OCI-LY3 (cell line): ENCODE results near the gene AKNAD1.

Experiments
- H2AFZ ChIP-seq: fragments of 200-600, 300-600 bp; shearing (Covaris generic); 2 replicates; pipeline ENCODE4 v1.6.0; 2014; ENCODE audit warnings: antibody characterized with exemption, low read depth, low read length
- H3K27ac ChIP-seq: fragments of 200-600, 300-600 bp; sonication (generic); 2 replicates; pipeline ENCODE4 v1.5.1; 2014; ENCODE audit warnings: mild to moderate bottlenecking, low read length, moderate library complexity, mixed read lengths
- H3K27me3 ChIP-seq: fragments of 200-600, 300-600 bp; sonication (generic); 2 replicates; pipeline ENCODE4 v1.6.1; 2014; ENCODE audit warnings: low read depth, low read length, mixed read lengths
- H3K36me3 ChIP-seq: fragments of 200-600, 300-600 bp; sonication (generic); replicated peaks from 2 replicates; pipeline ENCODE3; 2014; ENCODE audit warnings: low read depth, low read length, mixed read lengths
- H3K4me1 ChIP-seq: fragments of 300-600, 200-600 bp; sonication (generic); 2 replicates; pipeline ENCODE4 v1.6.1; 2014; ENCODE audit warnings: low read length, mixed read lengths
- H3K4me2 ChIP-seq: fragments of 200-600, 300-600 bp; sonication (generic); 2 replicates; pipeline ENCODE4 v1.6.1; 2014; ENCODE audit warnings: low read length, mixed read lengths
- H3K4me3 ChIP-seq: fragments of 300-600, 200-600 bp; sonication (generic); 2 replicates; pipeline ENCODE4 v1.5.1; 2014; ENCODE audit warnings: antibody characterized with exemption, mild to moderate bottlenecking, low read length, moderate library complexity
- H3K79me2 ChIP-seq: fragments of 300-600, 200-600 bp; shearing (Covaris generic); 2 replicates; pipeline ENCODE4 v1.6.1; 2014; ENCODE audit warnings: mild to moderate bottlenecking, low read length, mixed read lengths
- H3K9ac ChIP-seq: fragments of 300-600, 200-600 bp; shearing (Covaris generic); 2 replicates; pipeline ENCODE4 v1.6.0; 2014; ENCODE audit warnings: mild to moderate bottlenecking, low read length, moderate library complexity
- H3K9me3 ChIP-seq: fragments of 200-600, 300-600 bp; shearing (Covaris generic); 2 replicates; pipeline ENCODE4 v1.6.1; 2014; ENCODE audit warnings: low read length, mixed read lengths; ENCODE audit not compliant: insufficient read depth
- H4K20me1 ChIP-seq: fragments of 200-600, 300-600 bp; sonication (generic); 2 replicates; pipeline ENCODE4 v1.6.1; 2016; ENCODE audit warnings: low read length, mixed read lengths; ENCODE audit not compliant: insufficient read depth
- EZH2phosphoT487 ChIP-seq: fragments of 200-600 bp; shearing (Covaris generic); IDR thresholded peaks from 2 replicates; pipeline ENCODE4 v1.6.1; 2018; ENCODE audit warnings: antibody characterized with exemption, mixed run types, low read depth
- TF ChIP-seq, protein P1 (sequence below): fragments of 200-600, 300-600 bp; sonication (generic); IDR thresholded peaks from 2 replicates; pipeline ENCODE4 v1.5.1; 2014; ENCODE audit warnings: antibody characterized with exemption, low read length, low read depth

AKNAD1 gene

GRCh38 chr1:108819878-108820277 is 37.0 kb downstream of the AKNAD1 start:
- Histone ChIP-seq H3K4me2 (no peak overlapping the region), H3K9me3 (no peaks in the 10 kb centered on the region), H3K27ac (no peak overlapping the region), H4K20me1 (no peaks in the 10 kb centered on the region), H3K27me3 (no peaks in the 10 kb centered on the region), H3K9ac (no peak overlapping the region), H3K4me3 (no peak overlapping the region), H3K4me1 (peaks cover 14% of the 10 kb centered on the region), H3K79me2 (no peaks in the 10 kb centered on the region), H2AFZ (no peak overlapping the region), H3K36me3 (no peaks in the 10 kb centered on the region)
- TF ChIP-seq EZH2phosphoT487: no peak
- TF ChIP-seq, protein P1, sequence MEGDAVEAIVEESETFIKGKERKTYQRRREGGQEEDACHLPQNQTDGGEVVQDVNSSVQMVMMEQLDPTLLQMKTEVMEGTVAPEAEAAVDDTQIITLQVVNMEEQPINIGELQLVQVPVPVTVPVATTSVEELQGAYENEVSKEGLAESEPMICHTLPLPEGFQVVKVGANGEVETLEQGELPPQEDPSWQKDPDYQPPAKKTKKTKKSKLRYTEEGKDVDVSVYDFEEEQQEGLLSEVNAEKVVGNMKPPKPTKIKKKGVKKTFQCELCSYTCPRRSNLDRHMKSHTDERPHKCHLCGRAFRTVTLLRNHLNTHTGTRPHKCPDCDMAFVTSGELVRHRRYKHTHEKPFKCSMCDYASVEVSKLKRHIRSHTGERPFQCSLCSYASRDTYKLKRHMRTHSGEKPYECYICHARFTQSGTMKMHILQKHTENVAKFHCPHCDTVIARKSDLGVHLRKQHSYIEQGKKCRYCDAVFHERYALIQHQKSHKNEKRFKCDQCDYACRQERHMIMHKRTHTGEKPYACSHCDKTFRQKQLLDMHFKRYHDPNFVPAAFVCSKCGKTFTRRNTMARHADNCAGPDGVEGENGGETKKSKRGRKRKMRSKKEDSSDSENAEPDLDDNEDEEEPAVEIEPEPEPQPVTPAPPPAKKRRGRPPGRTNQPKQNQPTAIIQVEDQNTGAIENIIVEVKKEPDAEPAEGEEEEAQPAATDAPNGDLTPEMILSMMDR: no peak

DNA sequence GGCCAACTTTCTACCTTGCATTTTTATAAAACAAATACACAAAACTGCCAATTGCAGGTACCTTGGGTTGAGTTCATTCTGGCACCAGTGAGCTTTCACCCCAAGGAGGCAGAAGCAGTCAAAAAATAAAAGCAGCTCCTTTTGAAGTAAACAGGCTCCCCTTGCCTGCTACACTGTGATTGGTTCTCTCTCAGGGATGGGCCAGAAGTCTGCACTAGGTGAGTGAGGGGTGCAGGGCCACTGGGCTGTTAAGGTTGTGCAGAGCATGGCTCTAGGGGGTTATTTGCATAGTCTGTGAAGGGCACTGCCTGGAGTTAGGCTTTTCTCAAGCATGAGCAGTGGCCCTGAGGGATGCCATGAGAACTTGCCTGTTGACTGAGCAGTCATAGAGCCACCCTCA is 39.1 kb downstream of the AKNAD1 start:
- H2AFZ ChIP-seq: no peak overlapping the region
- no peaks in the 10 kb centered on the region for H4K20me1 ChIP-seq
- H3K4me3 ChIP-seq: no peak overlapping the region
- H3K27me3 ChIP-seq: no peaks in the 10 kb centered on the region
- TF ChIP-seq EZH2phosphoT487: no peak
- TF ChIP-seq, protein P1: no peak
- no peaks in the 10 kb centered on the region for H3K9me3 ChIP-seq
- no peaks in the 10 kb centered on the region for H3K79me2 ChIP-seq
- H3K4me2 ChIP-seq: no peak overlapping the region
- H3K36me3 ChIP-seq: no peaks in the 10 kb centered on the region
- peaks cover 16% of the 10 kb centered on the region for H3K4me1 ChIP-seq
- H3K9ac ChIP-seq: no peak overlapping the region
- H3K27ac ChIP-seq: no peak overlapping the region

GRCh38 chr1:108817016-108817415 is 39.9 kb downstream of the AKNAD1 start:
- Histone ChIP-seq H3K4me1 (peaks cover 16% of the 10 kb centered on the region), H3K4me3 (peak overlapping the region; percentile 40), H3K36me3 (no peaks in the 10 kb centered on the region), H3K27ac (no peak overlapping the region), H3K27me3 (no peaks in the 10 kb centered on the region), H3K4me2 (peak overlapping the region; percentile 48), H3K9me3 (no peaks in the 10 kb centered on the region), H4K20me1 (no peaks in the 10 kb centered on the region), H3K79me2 (no peaks in the 10 kb centered on the region), H2AFZ (peak overlapping the region; percentile 15; the same call in 1 of the 2 replicates), H3K9ac (no peak overlapping the region)
- TF ChIP-seq EZH2phosphoT487: no peak
- TF ChIP-seq, protein P1: no peak

- H3K4me1 ChIP-seq: peaks cover 16% of the 10 kb centered on the region
- H3K9me3 ChIP-seq: no peaks in the 10 kb centered on the region
- peak overlapping the region; percentile 15; the same call in 1 of the 2 replicates for H2AFZ ChIP-seq
- no peaks in the 10 kb centered on the region for H4K20me1 ChIP-seq
- H3K27ac ChIP-seq: no peak overlapping the region
- TF ChIP-seq, protein P1: no peak
- TF ChIP-seq EZH2phosphoT487: no peak
- no peaks in the 10 kb centered on the region for H3K27me3 ChIP-seq
- H3K9ac ChIP-seq: no peak overlapping the region
- H3K4me2 ChIP-seq: peak overlapping the region; percentile 48
- H3K36me3 ChIP-seq: no peaks in the 10 kb centered on the region
- H3K4me3 ChIP-seq: peak overlapping the region; percentile 40
- no peaks in the 10 kb centered on the region for H3K79me2 ChIP-seq
Observed at GRCh38 chr1:108816049-108816893, 40.6 kb downstream of the AKNAD1 start.
